Stimulated activated CD4-positive, alpha-beta T cell treated with anti-CD3 and anti-CD28 coated beads, Interleukin-12 subunit alpha, Interleukin-12 subunit beta, amount 100 ng/mL, for 24 hours (primary cell): Measurements from ENCODE around the gene CPA1.

Source experiments
- DNase-seq, 2 experiments: peaks; one replicate each; pipeline ENCODE4 v3.0.0-alpha.2; 2020; ENCODE audit warnings: low read depth in 2 of 2

The CPA1 gene

DNA sequence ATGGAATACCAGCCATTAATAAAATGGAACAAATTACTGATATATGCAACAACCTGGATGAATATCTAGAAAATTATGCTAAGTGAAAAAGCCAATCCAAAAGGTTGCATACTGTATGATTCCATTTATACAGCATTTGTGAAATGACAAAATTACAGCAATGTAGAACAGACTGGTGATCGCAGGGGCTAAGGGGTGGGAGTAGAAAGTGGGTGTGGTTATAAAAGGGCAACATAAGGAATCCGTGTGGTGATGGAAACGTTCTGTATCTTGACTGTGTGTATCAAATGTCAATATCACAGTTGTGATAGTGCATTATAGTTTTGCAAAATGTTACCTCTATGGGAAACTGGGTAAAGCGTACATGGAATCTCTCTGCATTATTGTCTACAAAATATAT lies 45.5 kb downstream of the CPA1 start:
- no peak for DNase-seq

DNA sequence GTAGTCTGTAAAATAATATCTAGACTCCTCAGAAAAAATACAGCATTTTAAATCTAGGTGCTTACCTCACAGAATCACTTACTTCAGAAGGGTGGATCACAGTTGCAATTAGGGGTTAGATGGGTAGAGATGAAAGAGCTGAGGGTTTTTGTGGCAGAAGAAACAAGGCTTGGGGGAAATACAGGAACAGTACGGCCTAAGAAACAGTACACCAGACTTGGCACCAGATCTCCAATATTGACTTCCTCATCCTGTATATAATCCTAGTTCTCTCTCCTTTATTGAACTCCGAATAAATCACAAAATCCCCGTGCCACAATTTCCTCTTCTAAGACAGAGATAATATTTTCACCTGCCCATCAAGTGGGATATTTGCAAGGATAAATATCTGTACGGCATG lies 46.3 kb downstream of the CPA1 start:
- no peak for DNase-seq

DNA sequence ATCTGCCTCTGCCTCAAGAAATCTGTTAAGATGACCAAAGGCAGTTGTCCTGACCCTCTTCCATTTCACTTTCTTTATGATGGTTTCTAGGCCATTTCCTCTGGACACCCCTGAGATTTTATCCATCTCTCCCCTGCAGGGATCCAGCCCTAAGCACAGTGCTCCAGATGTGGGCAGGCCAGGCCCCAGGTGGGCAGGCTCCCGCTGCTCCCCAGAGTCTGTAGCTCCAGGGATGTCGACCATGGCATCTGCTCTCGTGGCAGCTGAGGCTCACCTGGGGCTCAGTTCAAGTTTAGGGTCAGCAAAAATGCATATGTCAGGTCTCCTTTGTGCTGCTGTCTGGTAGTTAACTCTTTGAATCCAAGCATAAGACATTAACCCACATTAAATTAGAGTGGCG lies 48.7 kb downstream of the CPA1 start:
- DNase-seq: no peak

DNA sequence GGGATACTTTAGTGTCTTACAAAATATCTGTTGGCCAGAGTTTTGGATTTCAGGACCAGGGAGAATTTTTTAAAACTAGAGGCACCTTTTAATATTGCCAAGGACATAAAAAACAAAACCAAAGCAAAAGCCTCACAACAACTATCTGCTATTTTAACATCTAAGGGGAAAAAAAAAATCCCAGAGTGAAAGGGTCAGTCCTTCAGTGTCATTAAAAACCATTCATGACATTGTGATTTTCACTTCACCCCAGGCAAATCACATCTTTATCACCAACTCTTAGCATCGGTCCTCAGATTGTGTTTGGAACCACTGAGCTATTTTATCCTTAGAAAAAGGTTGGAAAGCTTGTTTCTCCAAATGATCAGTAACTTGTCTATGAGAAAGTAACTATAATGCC lies 49.8 kb downstream of the CPA1 start:
- DNase-seq: no peak

DNA sequence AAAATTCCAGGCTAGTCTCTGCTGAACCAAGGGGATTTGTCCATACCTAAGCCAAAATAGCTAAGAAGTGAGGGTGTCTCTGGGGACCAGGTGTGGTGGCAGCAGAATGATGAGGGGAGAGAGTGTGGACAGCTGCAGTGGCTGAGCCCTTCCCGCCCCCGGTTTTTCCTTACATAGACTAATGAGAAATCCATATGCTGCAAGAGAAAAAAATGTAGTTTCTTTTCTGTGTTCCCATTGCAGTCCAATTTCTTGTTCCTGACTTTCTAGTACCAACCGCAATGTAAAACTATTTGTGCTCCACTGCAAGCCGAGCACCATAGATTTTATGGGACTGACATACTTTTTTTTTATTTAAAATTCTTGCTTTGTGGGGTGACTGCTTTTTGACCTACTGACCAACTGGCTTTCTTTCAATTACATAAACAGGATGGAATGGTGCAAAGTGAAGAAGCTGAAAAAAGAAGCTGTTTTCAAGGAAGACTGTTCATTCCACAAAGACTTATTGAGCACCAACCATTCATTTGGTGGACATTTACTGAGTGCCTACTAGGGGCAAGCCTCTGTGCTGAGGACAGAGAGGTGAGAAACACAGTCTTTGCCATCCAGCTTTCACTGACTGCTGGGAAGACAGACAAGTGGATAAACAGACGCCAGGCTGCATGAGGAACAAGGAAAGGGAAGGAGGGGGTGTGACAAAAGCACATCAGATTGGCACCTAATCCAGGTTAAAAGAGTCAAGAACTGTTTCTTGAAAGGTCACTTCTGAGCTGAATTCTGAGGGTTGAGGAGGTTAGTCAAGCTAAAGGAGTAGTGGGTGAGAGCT lies 50.8 kb downstream of the CPA1 start:
- DNase-seq: no peak

DNA sequence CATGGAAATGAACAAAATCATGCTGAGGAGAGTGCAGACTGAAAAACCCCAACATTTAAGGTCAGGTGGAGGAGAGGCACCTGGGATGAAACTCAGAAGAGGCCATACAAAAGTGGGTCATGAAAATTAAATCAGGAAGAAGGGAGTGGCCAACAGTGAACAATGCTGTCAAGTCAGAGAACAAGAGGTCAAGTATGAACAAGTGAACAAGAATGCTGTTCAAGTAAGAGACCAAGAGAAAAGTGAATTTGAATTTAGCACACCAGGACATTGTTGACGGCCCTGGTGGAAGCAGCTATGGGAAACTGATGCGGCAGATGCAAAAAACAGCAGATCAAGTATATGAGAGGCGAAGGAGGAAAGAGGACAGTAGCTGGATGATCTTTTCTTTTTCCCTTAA lies 52.6 kb downstream of the CPA1 start:
- DNase-seq: no peak

DNA sequence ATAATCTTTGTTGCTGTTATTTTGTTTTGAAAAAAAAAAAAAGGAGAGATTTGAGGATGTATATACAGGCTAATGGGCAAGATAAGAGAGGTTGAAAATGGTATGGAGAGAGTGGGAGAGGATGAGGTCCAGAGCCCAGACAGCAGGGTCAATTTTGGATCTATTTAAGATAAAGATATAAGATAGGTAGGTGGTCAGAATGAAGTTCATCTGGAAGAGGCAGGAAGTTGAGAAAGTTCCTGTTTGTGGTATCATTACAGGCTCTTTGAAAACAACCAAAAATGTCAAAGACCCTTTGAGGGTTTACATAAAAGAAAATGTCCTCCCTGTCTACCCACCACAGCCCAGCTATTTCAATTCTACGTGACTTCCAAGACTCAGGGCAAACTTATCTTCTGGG lies 53.0 kb downstream of the CPA1 start:
- DNase-seq: no peak

DNA sequence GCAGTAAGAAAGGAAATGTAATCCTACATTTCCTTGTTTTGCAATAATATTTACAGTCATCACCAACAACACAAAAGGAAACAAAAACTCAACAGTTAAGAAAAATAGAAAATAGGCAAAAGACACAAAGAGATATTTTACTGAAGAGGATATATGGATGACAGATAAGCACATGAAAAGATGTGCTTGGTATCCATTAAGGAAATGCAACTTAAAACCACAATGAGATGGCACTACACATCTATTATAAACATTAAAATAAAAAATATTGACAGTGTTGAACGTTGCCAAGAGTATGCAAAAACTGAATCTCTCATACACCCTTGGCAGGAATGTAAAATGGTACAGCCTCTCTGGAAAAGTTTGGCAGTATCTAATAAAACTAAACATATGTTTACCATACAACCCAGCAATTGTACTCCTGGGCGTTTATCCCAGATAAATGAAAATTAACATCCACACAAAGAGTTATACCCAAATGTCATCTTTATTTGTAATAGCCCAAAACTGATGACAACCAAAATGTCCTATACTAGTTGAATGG lies 55.1 kb downstream of the CPA1 start:
- DNase-seq: no peak

DNA sequence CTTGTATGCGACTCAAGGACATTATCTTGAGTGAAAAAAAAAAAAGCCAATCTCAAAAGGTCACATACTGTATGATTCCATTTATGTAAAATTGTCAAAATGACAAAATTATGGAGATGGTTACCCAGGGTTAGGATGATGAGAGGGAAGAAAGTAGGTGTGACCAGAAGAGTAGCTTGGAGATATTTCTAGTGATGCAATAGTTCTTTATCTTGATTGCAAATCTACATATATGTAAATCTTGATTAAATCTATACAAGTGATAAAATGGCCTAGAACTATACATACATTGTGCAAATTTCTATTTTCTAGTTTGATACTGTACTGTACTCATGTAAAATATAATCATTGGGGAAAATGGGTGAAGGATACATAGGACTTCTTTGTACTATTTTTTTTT lies 56.0 kb downstream of the CPA1 start:
- no peak for DNase-seq
